Transverse colon (tissue), 4 donors: ENCODE data around the gene TMEM14B. TPM values are rescaled to one million over a fixed set of nuclear protein-coding genes. Genes with fewer than 3 reads are reported as not detected.

Source experiments
- DNase-seq: peaks from one replicate; pipeline ENCODE4 v3.0.0-alpha.2; 2019
- H3K27ac ChIP-seq, 4 donors: fragments of 200-600 bp; sonication (generic); 2 replicates each; pipeline ENCODE4 v1.5.1; 2016 to 2018; ENCODE audit warnings: inconsistent platforms in 4 of 4
- H3K27me3 ChIP-seq: fragments of 200-600 bp; sonication (generic); 2 replicates; pipeline ENCODE4 v1.5.1; 2017; ENCODE audit warnings: inconsistent platforms
- H3K36me3 ChIP-seq, 4 donors: fragments of 200-600 bp; sonication (generic); 2 replicates each; pipeline ENCODE4 v1.5.1; 2017 to 2019; ENCODE audit warnings: inconsistent platforms in 4 of 4
- H3K4me1 ChIP-seq, 4 donors: fragments of 200-600 bp; sonication (generic); 2 replicates each; pipeline ENCODE4 v1.5.1; 2017 to 2020; ENCODE audit warnings: inconsistent platforms in 4 of 4
- H3K4me3 ChIP-seq, 4 donors: fragments of 200-600 bp; sonication (generic); 1 replicate in 1 of 4; 2 replicates in 3 of 4; pipeline versions ENCODE4 v1.5.1 to v1.6.1; 2017 to 2019; ENCODE audit warnings: inconsistent platforms in 4 of 4
- H3K9me3 ChIP-seq, 2 donors: fragments of 200-600 bp; sonication (generic); 2 replicates each; pipeline ENCODE4 v1.5.1; 2017 to 2019; ENCODE audit warnings: inconsistent platforms in 2 of 2
- CTCF ChIP-seq, 5 experiments: fragments of 200-600 bp in 3 of 5; fragments of 450-650 bp in 2 of 5; sonication (generic) in 3 of 5; IDR thresholded peaks; 1 replicate in 2 of 5; 2 replicates in 3 of 5; pipeline ENCODE4 v1.5.1; 2016 to 2017; ENCODE audit warnings: antibody characterized with exemption in 5 of 5, inconsistent platforms in 3 of 5, mild to moderate bottlenecking in 2 of 5, moderate library complexity in 1 of 5
- EP300 ChIP-seq: sonication (generic); formaldehyde crosslinking; IDR thresholded peaks from one replicate; pipeline ENCODE4 v1.6.1; 2017; ENCODE audit warnings: antibody characterized with exemption, low read depth
- POLR2A ChIP-seq: fragments of 450-650 bp; IDR thresholded peaks from one replicate; pipeline ENCODE4 v1.6.1; 2016; ENCODE audit warnings: antibody characterized with exemption, mild to moderate bottlenecking, moderate library complexity
- POLR2AphosphoS5 ChIP-seq, 3 donors: sonication (generic); formaldehyde crosslinking; IDR thresholded peaks; one replicate each; pipeline ENCODE4 v1.6.1; 2016; ENCODE audit warnings: antibody characterized with exemption in 3 of 3
- WGBS, 2 donors: methylation state at CpG; one replicate each; pipeline ENCODE4 v1.1.5; 2018; ENCODE audit warnings: low coverage in 1 of 2; 5-methylcytosine and 5-hydroxymethylcytosine counted together
- in situ Hi-C, 4 donors: fragments of 200-750 bp; cut with MboI; loops; one replicate each; pipeline versions ENCODE4 v1.15.0 to v1.15.1; 2017; ENCODE audit warnings: low sequenced_read_pairs in 3 of 4, low pct_ligation_motif_present in 1 of 4, low pct_unique_long_range_greater_than_20kb in 1 of 4
- intact Hi-C: fragments of 100-400 bp; cut with DNase I; formaldehyde crosslinking; loops from one replicate; pipeline ENCODE4 v1.15.1; 2023; ENCODE audit warnings: low total_unique reads
- total RNA-seq, 4 donors: library from RNA; depleted of rRNA; stranded (reverse); fragments of >200 nt; gene quantifications; one replicate each; pipeline ENCODE4 v1.1.0, GENCODE V29; 2016

TMEM14B gene
- total RNA-seq, 4 donors from 2014 or later, result 16.5 to 57.9 (median 48.7) TPM

GRCh38 chr6:10769419-10769818, 21.8 kb downstream of the TMEM14B start:
- H3K36me3 ChIP-seq, result peaks cover 0 to 8% (median 0%) of the 10 kb centered on the region in 4 donors
- no peaks in the 10 kb centered on the region for H3K27me3 ChIP-seq
- no peaks in the 10 kb centered on the region for H3K9me3 ChIP-seq
- H3K4me3 ChIP-seq, result no peak overlapping the region
- H3K4me1 ChIP-seq, result no peaks in the 10 kb centered on the region
- intact Hi-C loops (no loop called here), in situ Hi-C loops (no loop called here)
- 95 to 96% methylated on average over 3 of the region's 3 CpGs for WGBS, 2 donors
- DNase-seq, result no peak
- no peak for TF ChIP-seq POLR2AphosphoS5 (IDR thresholded peaks at IDR 0.05)
- no peak for TF ChIP-seq CTCF (IDR thresholded peaks at IDR 0.05)
- TF ChIP-seq POLR2A, result no peak
- no peak for TF ChIP-seq EP300
- no peak overlapping the region for H3K27ac ChIP-seq

- intact Hi-C loops (no loop called here), in situ Hi-C loops (no loop called here)
- Histone ChIP-seq H3K27ac (no peak overlapping the region), H3K4me3 (no peak overlapping the region), H3K9me3 (no peaks in the 10 kb centered on the region), H3K36me3 (peaks cover 0 to 8% (median 0%) of the 10 kb centered on the region in 4 donors), H3K4me1 (no peaks in the 10 kb centered on the region), H3K27me3 (no peaks in the 10 kb centered on the region)
- no peak for TF ChIP-seq POLR2AphosphoS5 (IDR thresholded peaks at IDR 0.05)
- TF ChIP-seq EP300, result no peak
- TF ChIP-seq POLR2A, result no peak
- no peak for TF ChIP-seq CTCF (IDR thresholded peaks at IDR 0.05)
- WGBS, 2 donors, result 81 to 91% methylated on average over 9 to 12 of the region's 12 CpGs
- DNase-seq, result no peak
These were observed 23.8 kb downstream of the TMEM14B start for GRCh38 chr6:10771371-10771894.

GRCh38 chr6:10778230-10778629, 30.6 kb downstream of the TMEM14B start:
- Histone ChIP-seq H3K4me3 (no peak overlapping the region), H3K27ac (no peak overlapping the region), H3K4me1 (no peaks in the 10 kb centered on the region), H3K9me3 (no peaks in the 10 kb centered on the region), H3K27me3 (no peaks in the 10 kb centered on the region), H3K36me3 (peaks cover 0 to 4% (median 0%) of the 10 kb centered on the region in 4 donors)
- no peak for DNase-seq
- 95 to 97% methylated on average over 3 of the region's 3 CpGs for WGBS, 2 donors
- intact Hi-C loops (no loop called here), in situ Hi-C loops (loop anchor here in 1 of 4 donors (25.0 kb wide), 1 partner anchor 291 kb away; no protein-coding TSS in a partner anchor)
- TF ChIP-seq CTCF (IDR thresholded peaks at IDR 0.05) (no peak), POLR2A (no peak), POLR2AphosphoS5 (IDR thresholded peaks at IDR 0.05) (no peak), EP300 (no peak)

GRCh38 chr6:10779076-10779475, 31.5 kb downstream of the TMEM14B start:
- Histone ChIP-seq H3K9me3 (no peaks in the 10 kb centered on the region), H3K4me1 (no peaks in the 10 kb centered on the region), H3K27me3 (no peaks in the 10 kb centered on the region), H3K36me3 (peaks cover 0 to 4% (median 0%) of the 10 kb centered on the region in 4 donors), H3K27ac (no peak overlapping the region), H3K4me3 (no peak overlapping the region)
- intact Hi-C loops (no loop called here), in situ Hi-C loops (loop anchor here in 1 of 4 donors (25.0 kb wide), 1 partner anchor 292 kb away; no protein-coding TSS in a partner anchor)
- WGBS, 2 donors, result 82 to 94% methylated on average over 5 to 8 of the region's 8 CpGs
- TF ChIP-seq CTCF (IDR thresholded peaks at IDR 0.05) (no peak), POLR2AphosphoS5 (IDR thresholded peaks at IDR 0.05) (no peak), POLR2A (no peak), EP300 (no peak)
- no peak for DNase-seq
